NT2/D1 (cell line): Measurements from ENCODE around the gene SBK2.
"Not testable (repeated sequence)": the region's sequence is repeated elsewhere in the genome, so short reads cannot be mapped to it uniquely, and the experiment has no call there.

Experiments
- DNase-seq: peaks from one replicate; pipeline ENCODE4 v3.0.0-alpha.2; 2011; ENCODE audit warnings: low read depth, low spot score
- H3K27me3 ChIP-seq: 2 replicates; pipeline ENCODE4 v1.6.0; 2011; ENCODE audit warnings: mild to moderate bottlenecking; ENCODE audit not compliant: insufficient read length, insufficient read depth
- H3K36me3 ChIP-seq: 2 replicates; pipeline ENCODE4 v1.6.1; 2011; ENCODE audit warnings: mild to moderate bottlenecking, low read length, mixed read lengths; ENCODE audit not compliant: insufficient read depth, insufficient read length
- H3K4me1 ChIP-seq: 2 replicates; pipeline ENCODE4 v1.5.1; 2011; ENCODE audit not compliant: insufficient read depth, insufficient read length
- H3K4me3 ChIP-seq: 2 replicates; pipeline ENCODE4 v1.5.1; 2011; ENCODE audit warnings: low read depth; ENCODE audit not compliant: insufficient read length
- H3K9ac ChIP-seq: 2 replicates; pipeline ENCODE4 v1.6.0; 2011; ENCODE audit warnings: low read depth; ENCODE audit not compliant: insufficient read length
- H3K9me3 ChIP-seq: 2 replicates; pipeline ENCODE4 v1.5.1; 2011; ENCODE audit warnings: mild to moderate bottlenecking, low read length; ENCODE audit not compliant: insufficient read depth
- SUZ12 ChIP-seq: IDR thresholded peaks from 2 replicates; pipeline ENCODE4 v1.6.1; 2011; ENCODE audit not compliant: insufficient read length, insufficient read depth; ENCODE audit errors: extremely low read depth
- YY1 ChIP-seq: IDR thresholded peaks from 2 replicates; pipeline ENCODE4 v1.6.1; 2011; ENCODE audit not compliant: insufficient read length, insufficient read depth
- ZNF274 ChIP-seq: IDR thresholded peaks from 2 replicates; pipeline ENCODE4 v1.6.1; 2011; ENCODE audit warnings: mild to moderate bottlenecking, low read depth, low read length

The SBK2 gene

GRCh38 chr19:55536951-55537740, at the start of gene SBK2:
Gene SBK2 (minus strand): TSS chr19:55537133. CDS start chr19:55536294, 839 bp downstream.
- Histone ChIP-seq H3K27me3 (no peaks in the 10 kb centered on the region), H3K4me1 (peaks cover 14% of the 10 kb centered on the region), H3K36me3 (no peaks in the 10 kb centered on the region), H3K9ac (peak within 1 kb of the TSS; percentile 72), H3K9me3 (no peaks in the 10 kb centered on the region), H3K4me3 (peak within 1 kb of the TSS; percentile 23)
- no peak for TF ChIP-seq ZNF274
- TF ChIP-seq SUZ12: no peak
- TF ChIP-seq YY1: no peak
- DNase-seq: no peak

- H3K4me3 ChIP-seq: peak overlapping the region; percentile 49
- no peak for TF ChIP-seq SUZ12
- no peak for TF ChIP-seq ZNF274
- no peak for TF ChIP-seq YY1
- peaks cover 4% of the 10 kb centered on the region for H3K4me1 ChIP-seq
- no peaks in the 10 kb centered on the region for H3K27me3 ChIP-seq
- DNase-seq: no peak
- H3K9me3 ChIP-seq: no peaks in the 10 kb centered on the region
- H3K36me3 ChIP-seq: no peaks in the 10 kb centered on the region
- peak overlapping the region; percentile 76 for H3K9ac ChIP-seq
Measured at GRCh38 chr19:55585658-55586339, 48.9 kb upstream of the SBK2 start.

- Histone ChIP-seq H3K9ac (no peak overlapping the region), H3K4me3 (no peak overlapping the region)
Measured at GRCh38 chr19:55584871-55585270, 47.9 kb upstream of the SBK2 start.

GRCh38 chr19:55583897-55584296, 47.0 kb upstream of the SBK2 start:
- DNase-seq, H3K9ac ChIP-seq, H3K4me3 ChIP-seq, H3K36me3 ChIP-seq, H3K27me3 ChIP-seq, H3K4me1 ChIP-seq, H3K9me3 ChIP-seq: not testable (repeated sequence)

More at GRCh38 chr19:55584871-55585270, 47.9 kb upstream of the SBK2 start:
- Histone ChIP-seq H3K9me3 (no peaks in the 10 kb centered on the region), H3K27me3 (no peaks in the 10 kb centered on the region), H3K4me1 (peaks cover under 1% of the 10 kb centered on the region), H3K36me3 (no peaks in the 10 kb centered on the region)
- no peak for DNase-seq
- TF ChIP-seq SUZ12 (no peak), ZNF274 (no peak), YY1 (no peak)

GRCh38 chr19:55582284-55582683, 45.4 kb upstream of the SBK2 start:
- not testable (repeated sequence) for H3K9me3 ChIP-seq, H3K27me3 ChIP-seq, H3K9ac ChIP-seq, H3K4me1 ChIP-seq, H3K4me3 ChIP-seq, DNase-seq
- H3K36me3 ChIP-seq: peaks cover 16% of the 10 kb centered on the region

- no peak for TF ChIP-seq SUZ12
- no peak for TF ChIP-seq ZNF274
- no peak for TF ChIP-seq YY1
- Histone ChIP-seq H3K36me3 (peaks cover 20% of the 10 kb centered on the region), H3K4me1 (no peaks in the 10 kb centered on the region), H3K4me3 (no peak overlapping the region), H3K27me3 (no peaks in the 10 kb centered on the region), H3K9ac (no peak overlapping the region), H3K9me3 (no peaks in the 10 kb centered on the region)
- DNase-seq: no peak
Measured at GRCh38 chr19:55581823-55582223, 44.9 kb upstream of the SBK2 start.

GRCh38 chr19:55581145-55581822, 44.4 kb upstream of the SBK2 start:
- no peak for DNase-seq
- Histone ChIP-seq H3K4me1 (no peaks in the 10 kb centered on the region), H3K9ac (no peak overlapping the region), H3K4me3 (peak overlapping the region; percentile 31), H3K27me3 (no peaks in the 10 kb centered on the region), H3K36me3 (peaks cover 24% of the 10 kb centered on the region), H3K9me3 (no peaks in the 10 kb centered on the region)
- no peak for TF ChIP-seq YY1
- TF ChIP-seq ZNF274: no peak
- TF ChIP-seq SUZ12: no peak
